Gastrocnemius medialis (tissue), 4 donors: ENCODE measurements around the gene AMY2B. TPM values are rescaled to one million over a fixed set of nuclear protein-coding genes. Genes with fewer than 3 reads are reported as not detected.
"Not testable (repeated sequence)": the region's sequence is repeated elsewhere in the genome, so short reads cannot be mapped to it uniquely, and the experiment has no call there.

ENCODE experiments used
- ATAC-seq, 2 donors: fragments of 150-250 bp; one replicate each; pipeline ENCODE4 v1.9.1; 2016
- DNase-seq, 2 donors: peaks; one replicate each; pipeline ENCODE4 v3.0.0-alpha.2; 2019
- H3K27ac ChIP-seq, 4 donors: fragments of 200-600 bp; sonication (generic); 1 replicate in 1 of 4; 2 replicates in 3 of 4; pipeline ENCODE4 v1.5.1; 2016 to 2018; ENCODE audit warnings: mild to moderate bottlenecking in 2 of 4, moderate library complexity in 1 of 4
- H3K27me3 ChIP-seq, 3 donors: fragments of 200-600 bp; sonication (generic) in 2 of 3; 1 replicate in 1 of 3; 2 replicates in 2 of 3; pipeline versions ENCODE4 v1.5.1 to v1.6.0; 2016 to 2019; ENCODE audit warnings: mild to moderate bottlenecking in 1 of 3, moderate library complexity in 1 of 3
- H3K36me3 ChIP-seq, 2 donors: fragments of 200-600 bp; sonication (generic) in 1 of 2; one replicate each; pipeline ENCODE4 v1.5.1; 2017 to 2018
- H3K4me1 ChIP-seq, 2 donors: fragments of 200-600 bp; sonication (generic) in 1 of 2; one replicate each; pipeline ENCODE4 v1.5.1; 2016 to 2017; ENCODE audit warnings: mild to moderate bottlenecking in 2 of 2
- H3K4me3 ChIP-seq, 4 donors: fragments of 200-600 bp; sonication (generic) in 3 of 4; 1 replicate in 1 of 4; 2 replicates in 3 of 4; pipeline ENCODE4 v1.5.1; 2016 to 2019; ENCODE audit warnings: mild to moderate bottlenecking in 2 of 4
- H3K9me3 ChIP-seq, 3 donors: fragments of 200-600 bp; sonication (generic) in 2 of 3; 1 replicate in 1 of 3; 2 replicates in 2 of 3; pipeline ENCODE4 v1.5.1; 2016 to 2019
- POLR2A ChIP-seq, 2 donors: fragments of 450-650 bp; IDR thresholded peaks; one replicate each; pipeline ENCODE4 v1.6.1; 2017; ENCODE audit warnings: antibody characterized with exemption in 2 of 2, mild to moderate bottlenecking in 2 of 2, moderate library complexity in 2 of 2
- in situ Hi-C, 4 donors: fragments of 200-750 bp; cut with MboI; loops; one replicate each; pipeline versions ENCODE4 v1.15.0 to v1.8.0; 2017; ENCODE audit warnings: low sequenced_read_pairs in 4 of 4
- intact Hi-C: fragments of 100-400 bp; cut with DNase I; formaldehyde crosslinking; loops from one replicate; pipeline ENCODE4 v1.15.1; 2023; ENCODE audit warnings: low total_unique reads
- total RNA-seq, 4 donors: library from RNA; depleted of rRNA; stranded (reverse); fragments of >200 nt; gene quantifications; one replicate each; pipeline versions ENCODE4 v1.1.0 to v1.2.3, GENCODE V29; 2016
- TF ChIP-seq, protein P1 (sequence below), 5 experiments: fragments of 450-650 bp in 3 of 5; fragments of 200-600 bp in 2 of 5; sonication (generic) in 2 of 5; IDR thresholded peaks in 4 of 5; conservative IDR thresholded peaks in 1 of 5; 1 replicate in 4 of 5; 2 replicates in 1 of 5; pipeline ENCODE4 v1.5.1; 2016 to 2019; ENCODE audit warnings: antibody characterized with exemption in 5 of 5, mild to moderate bottlenecking in 3 of 5, moderate library complexity in 3 of 5

AMY2B gene
- total RNA-seq, 4 donors from 2014 or later: 9.7 to 70.8 (median 25.4) TPM

DNA sequence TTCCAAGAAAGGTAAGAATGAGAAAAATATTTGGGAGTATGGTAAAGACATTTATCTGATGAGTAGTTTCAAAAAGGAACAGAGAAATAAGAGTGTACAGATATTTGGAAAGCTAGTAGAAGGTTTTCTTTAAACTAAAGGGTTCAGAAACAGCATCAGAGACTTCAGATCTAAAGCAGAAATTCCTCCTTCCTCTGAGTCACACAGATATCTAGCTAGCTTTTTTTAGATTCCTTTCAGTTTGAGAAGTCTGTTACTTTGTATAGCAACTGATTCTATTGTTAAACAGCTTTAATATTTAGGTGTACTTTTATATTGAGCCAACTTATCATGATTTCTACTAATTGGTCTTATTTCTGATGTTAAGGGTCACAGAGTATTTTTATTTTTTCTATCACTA is 4.7 kb downstream of the AMY2B start:
- Histone ChIP-seq H3K27ac (no peak overlapping the region), H3K4me1 (no peaks in the 10 kb centered on the region)
- TF ChIP-seq POLR2A (IDR thresholded peaks at IDR 0.05): no peak
- TF ChIP-seq, protein P1, sequence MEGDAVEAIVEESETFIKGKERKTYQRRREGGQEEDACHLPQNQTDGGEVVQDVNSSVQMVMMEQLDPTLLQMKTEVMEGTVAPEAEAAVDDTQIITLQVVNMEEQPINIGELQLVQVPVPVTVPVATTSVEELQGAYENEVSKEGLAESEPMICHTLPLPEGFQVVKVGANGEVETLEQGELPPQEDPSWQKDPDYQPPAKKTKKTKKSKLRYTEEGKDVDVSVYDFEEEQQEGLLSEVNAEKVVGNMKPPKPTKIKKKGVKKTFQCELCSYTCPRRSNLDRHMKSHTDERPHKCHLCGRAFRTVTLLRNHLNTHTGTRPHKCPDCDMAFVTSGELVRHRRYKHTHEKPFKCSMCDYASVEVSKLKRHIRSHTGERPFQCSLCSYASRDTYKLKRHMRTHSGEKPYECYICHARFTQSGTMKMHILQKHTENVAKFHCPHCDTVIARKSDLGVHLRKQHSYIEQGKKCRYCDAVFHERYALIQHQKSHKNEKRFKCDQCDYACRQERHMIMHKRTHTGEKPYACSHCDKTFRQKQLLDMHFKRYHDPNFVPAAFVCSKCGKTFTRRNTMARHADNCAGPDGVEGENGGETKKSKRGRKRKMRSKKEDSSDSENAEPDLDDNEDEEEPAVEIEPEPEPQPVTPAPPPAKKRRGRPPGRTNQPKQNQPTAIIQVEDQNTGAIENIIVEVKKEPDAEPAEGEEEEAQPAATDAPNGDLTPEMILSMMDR (IDR thresholded peaks at IDR 0.05 in 4 of 5, conservative IDR thresholded peaks at IDR 0.05 in 1 of 5): no peak

DNA sequence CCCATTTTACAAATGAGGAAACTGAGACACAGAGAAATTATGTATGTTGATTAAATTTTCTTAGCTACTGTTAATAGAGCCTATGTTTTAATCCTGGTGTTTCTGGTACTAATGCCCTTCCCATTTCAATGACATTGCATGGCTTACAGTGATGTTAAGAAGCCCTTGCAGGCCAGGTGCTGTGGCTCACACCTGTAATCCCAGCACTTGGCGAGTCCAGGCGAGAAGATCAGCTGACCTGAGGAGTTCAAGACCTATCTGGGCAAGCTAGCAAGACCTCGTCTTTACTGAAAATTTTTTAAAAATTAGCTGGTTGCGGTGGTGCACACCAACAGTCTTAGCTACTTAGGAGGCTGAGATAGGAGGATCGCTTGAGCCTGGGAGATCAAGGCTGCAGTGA is 5.4 kb downstream of the AMY2B start:
- peaks cover 0 to 60% of the 10 kb centered on the region in 2 donors for H3K36me3 ChIP-seq
- H3K27me3 ChIP-seq, ATAC-seq, in situ Hi-C loops, intact Hi-C loops, H3K4me1 ChIP-seq, DNase-seq, H3K9me3 ChIP-seq, H3K4me3 ChIP-seq, H3K27ac ChIP-seq: not testable (repeated sequence)

More for the DNA sequence above, 4.7 kb downstream of the AMY2B start:
- Histone ChIP-seq H3K9me3 (no peaks in the 10 kb centered on the region), H3K4me3 (no peak overlapping the region), H3K36me3 (peaks cover 0 to 60% of the 10 kb centered on the region in 2 donors), H3K27me3 (no peaks in the 10 kb centered on the region)
- intact Hi-C loops: no loop called here
- in situ Hi-C loops: no loop called here
- no peak for ATAC-seq
- no peak for DNase-seq

- Histone ChIP-seq H3K27me3 (no peaks in the 10 kb centered on the region), H3K27ac (no peak overlapping the region), H3K9me3 (no peaks in the 10 kb centered on the region), H3K4me1 (no peaks in the 10 kb centered on the region), H3K36me3 (peaks cover 0 to 15% of the 10 kb centered on the region in 2 donors), H3K4me3 (no peak overlapping the region)
- no peak for TF ChIP-seq POLR2A (IDR thresholded peaks at IDR 0.05)
- TF ChIP-seq, protein P1 (IDR thresholded peaks at IDR 0.05 in 4 of 5, conservative IDR thresholded peaks at IDR 0.05 in 1 of 5): no peak
- in situ Hi-C loops (no loop called here), intact Hi-C loops (no loop called here)
- ATAC-seq (no peak), DNase-seq (no peak)
Observed at GRCh38 chr1:103582464-103582863, 11.1 kb downstream of the AMY2B start.

DNA sequence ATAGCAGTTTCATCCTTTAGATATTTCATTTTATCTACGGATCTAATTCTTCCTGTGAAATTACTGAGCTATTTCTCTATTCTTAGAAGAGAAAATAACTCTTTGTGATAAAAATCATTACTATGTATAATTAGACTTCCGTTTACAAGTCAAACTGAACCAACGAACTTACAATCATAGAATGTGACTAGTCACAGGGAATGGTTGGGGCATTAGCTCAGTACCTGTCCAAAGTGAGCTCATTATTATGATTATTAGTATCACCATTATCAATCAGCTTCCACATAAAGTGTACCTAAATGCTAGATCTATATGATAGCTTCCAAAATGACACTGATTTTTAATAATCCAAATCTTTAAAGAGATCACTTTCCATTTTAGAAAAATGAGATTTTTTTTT is 12.5 kb downstream of the AMY2B start:
- Histone ChIP-seq H3K4me3 (no peak overlapping the region), H3K36me3 (peaks cover 0 to 9% of the 10 kb centered on the region in 2 donors), H3K27me3 (no peaks in the 10 kb centered on the region), H3K27ac (no peak overlapping the region), H3K4me1 (no peaks in the 10 kb centered on the region), H3K9me3 (no peaks in the 10 kb centered on the region)
- ATAC-seq: no peak
- intact Hi-C loops (no loop called here), in situ Hi-C loops (no loop called here)
- no peak for DNase-seq
- no peak for TF ChIP-seq POLR2A (IDR thresholded peaks at IDR 0.05)
- TF ChIP-seq, protein P1 (IDR thresholded peaks at IDR 0.05 in 4 of 5, conservative IDR thresholded peaks at IDR 0.05 in 1 of 5): no peak

DNA sequence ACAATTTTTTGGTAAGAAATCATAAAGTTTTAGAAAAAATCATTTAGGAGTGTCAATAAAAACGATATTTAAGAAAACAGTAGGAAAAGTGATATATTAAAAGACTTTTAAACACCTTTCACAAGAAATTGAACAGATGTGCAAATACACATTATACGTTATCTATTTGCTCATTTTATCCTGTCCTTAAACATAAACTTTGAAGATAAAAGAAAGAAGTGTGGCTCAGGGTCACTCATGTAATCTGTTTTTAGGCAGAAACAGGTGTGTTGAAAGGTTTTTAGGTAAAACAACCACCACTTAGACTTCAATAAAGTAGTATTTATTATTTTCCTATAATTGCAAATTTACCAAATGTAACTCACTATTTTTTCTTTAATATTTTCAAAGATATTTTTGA is 13.1 kb downstream of the AMY2B start:
- ATAC-seq (no peak), DNase-seq (no peak)
- no peak overlapping the region for H3K4me3 ChIP-seq
- H3K36me3 ChIP-seq: peaks cover 0 to 6% of the 10 kb centered on the region in 2 donors
- no peaks in the 10 kb centered on the region for H3K9me3 ChIP-seq
- no peaks in the 10 kb centered on the region for H3K4me1 ChIP-seq
- in situ Hi-C loops: no loop called here
- no peak overlapping the region for H3K27ac ChIP-seq
- no peak for TF ChIP-seq POLR2A (IDR thresholded peaks at IDR 0.05)
- TF ChIP-seq, protein P1 (IDR thresholded peaks at IDR 0.05 in 4 of 5, conservative IDR thresholded peaks at IDR 0.05 in 1 of 5): no peak
- intact Hi-C loops: no loop called here
- H3K27me3 ChIP-seq: no peaks in the 10 kb centered on the region

DNA sequence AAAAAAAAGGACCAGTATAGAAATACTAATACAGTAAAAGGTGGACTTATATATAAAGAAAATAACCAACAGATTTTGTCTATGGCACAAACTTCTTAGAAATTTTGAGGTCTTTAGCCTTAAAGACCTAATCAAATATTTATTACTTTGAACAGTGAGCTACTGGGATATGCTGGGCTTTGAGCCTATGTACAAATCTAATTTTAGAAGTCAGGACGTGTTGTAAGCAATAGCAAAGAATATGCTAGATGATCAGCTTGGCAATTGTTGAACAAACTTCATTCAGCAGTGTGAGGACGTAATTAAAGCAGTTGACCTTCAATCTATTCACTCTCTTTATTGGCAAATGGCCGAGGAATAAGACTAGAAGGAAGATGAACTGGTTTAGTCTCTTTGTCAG is 31.4 kb downstream of the AMY2B start:
- ATAC-seq, H3K27ac ChIP-seq, H3K4me1 ChIP-seq, H3K36me3 ChIP-seq, intact Hi-C loops, DNase-seq, in situ Hi-C loops, H3K9me3 ChIP-seq, H3K27me3 ChIP-seq, H3K4me3 ChIP-seq: not testable (repeated sequence)
